WERI-Rb-1 (cell line): ENCODE measurements around the gene FBXW4.

Experiments used
- DNase-seq: peaks from one replicate; pipeline ENCODE4 v3.0.0-alpha.2; 2020
- H3K27ac ChIP-seq: fragments of 250-450 bp; sonication (Bioruptor Pico); 2 replicates; pipeline ENCODE4 v1.5.1; 2020; ENCODE audit warnings: mild to moderate bottlenecking, moderate library complexity
- H3K27me3 ChIP-seq: fragments of 250-450 bp; sonication (Bioruptor Pico); 2 replicates; pipeline ENCODE4 v1.5.1; 2021; ENCODE audit warnings: mild to moderate bottlenecking, low read depth, moderate library complexity; ENCODE audit not compliant: insufficient read depth, severe bottlenecking
- H3K36me3 ChIP-seq: fragments of 250-450 bp; sonication (Bioruptor Pico); 2 replicates; pipeline ENCODE4 v1.5.1; 2020; ENCODE audit warnings: mild to moderate bottlenecking, moderate library complexity
- H3K4me3 ChIP-seq: 2 replicates; pipeline ENCODE4 v1.5.1; 2011; ENCODE audit warnings: low read depth, mild to moderate bottlenecking, control low read depth, low read length
- H3K9me3 ChIP-seq: fragments of 250-450 bp; sonication (Bioruptor Pico); 2 replicates; pipeline ENCODE4 v1.5.1; 2021; ENCODE audit warnings: mild to moderate bottlenecking, moderate library complexity; ENCODE audit not compliant: severe bottlenecking
- TF ChIP-seq, protein P1 (sequence below): IDR thresholded peaks from 2 replicates; pipeline ENCODE4 v1.5.1; 2011; ENCODE audit warnings: low read depth, mild to moderate bottlenecking, control low read depth, inconsistent platforms, low read length

FBXW4 gene

DNA sequence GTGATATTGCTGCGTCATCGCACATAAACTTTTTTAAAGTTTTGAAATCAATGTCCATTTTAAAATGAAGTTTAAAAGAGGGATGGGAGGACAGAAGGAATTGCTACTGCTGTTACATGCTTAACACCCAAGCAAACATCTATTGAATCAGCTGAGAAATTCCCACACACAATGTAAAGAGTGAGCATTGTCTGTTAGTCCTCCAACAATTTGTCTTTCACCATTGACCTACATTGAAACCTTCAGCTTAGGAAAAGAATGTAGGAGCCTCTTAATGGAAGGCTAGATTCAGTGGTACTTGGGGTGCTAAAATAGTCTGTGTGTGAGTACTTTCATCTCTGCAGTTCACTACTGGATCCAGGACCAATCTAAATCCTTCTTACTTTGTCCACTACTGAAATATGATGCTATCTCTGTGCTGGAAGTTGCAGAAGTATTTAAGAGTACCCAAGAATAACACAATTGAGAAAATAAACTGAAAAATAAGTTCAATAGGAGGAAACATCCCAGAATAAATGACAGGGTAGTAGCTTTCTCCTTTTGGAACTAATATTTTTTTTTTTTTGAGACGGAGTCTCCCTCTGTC is 23.8 kb upstream of the FBXW4 start:
- TF ChIP-seq, protein P1, sequence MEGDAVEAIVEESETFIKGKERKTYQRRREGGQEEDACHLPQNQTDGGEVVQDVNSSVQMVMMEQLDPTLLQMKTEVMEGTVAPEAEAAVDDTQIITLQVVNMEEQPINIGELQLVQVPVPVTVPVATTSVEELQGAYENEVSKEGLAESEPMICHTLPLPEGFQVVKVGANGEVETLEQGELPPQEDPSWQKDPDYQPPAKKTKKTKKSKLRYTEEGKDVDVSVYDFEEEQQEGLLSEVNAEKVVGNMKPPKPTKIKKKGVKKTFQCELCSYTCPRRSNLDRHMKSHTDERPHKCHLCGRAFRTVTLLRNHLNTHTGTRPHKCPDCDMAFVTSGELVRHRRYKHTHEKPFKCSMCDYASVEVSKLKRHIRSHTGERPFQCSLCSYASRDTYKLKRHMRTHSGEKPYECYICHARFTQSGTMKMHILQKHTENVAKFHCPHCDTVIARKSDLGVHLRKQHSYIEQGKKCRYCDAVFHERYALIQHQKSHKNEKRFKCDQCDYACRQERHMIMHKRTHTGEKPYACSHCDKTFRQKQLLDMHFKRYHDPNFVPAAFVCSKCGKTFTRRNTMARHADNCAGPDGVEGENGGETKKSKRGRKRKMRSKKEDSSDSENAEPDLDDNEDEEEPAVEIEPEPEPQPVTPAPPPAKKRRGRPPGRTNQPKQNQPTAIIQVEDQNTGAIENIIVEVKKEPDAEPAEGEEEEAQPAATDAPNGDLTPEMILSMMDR, result no peak

DNA sequence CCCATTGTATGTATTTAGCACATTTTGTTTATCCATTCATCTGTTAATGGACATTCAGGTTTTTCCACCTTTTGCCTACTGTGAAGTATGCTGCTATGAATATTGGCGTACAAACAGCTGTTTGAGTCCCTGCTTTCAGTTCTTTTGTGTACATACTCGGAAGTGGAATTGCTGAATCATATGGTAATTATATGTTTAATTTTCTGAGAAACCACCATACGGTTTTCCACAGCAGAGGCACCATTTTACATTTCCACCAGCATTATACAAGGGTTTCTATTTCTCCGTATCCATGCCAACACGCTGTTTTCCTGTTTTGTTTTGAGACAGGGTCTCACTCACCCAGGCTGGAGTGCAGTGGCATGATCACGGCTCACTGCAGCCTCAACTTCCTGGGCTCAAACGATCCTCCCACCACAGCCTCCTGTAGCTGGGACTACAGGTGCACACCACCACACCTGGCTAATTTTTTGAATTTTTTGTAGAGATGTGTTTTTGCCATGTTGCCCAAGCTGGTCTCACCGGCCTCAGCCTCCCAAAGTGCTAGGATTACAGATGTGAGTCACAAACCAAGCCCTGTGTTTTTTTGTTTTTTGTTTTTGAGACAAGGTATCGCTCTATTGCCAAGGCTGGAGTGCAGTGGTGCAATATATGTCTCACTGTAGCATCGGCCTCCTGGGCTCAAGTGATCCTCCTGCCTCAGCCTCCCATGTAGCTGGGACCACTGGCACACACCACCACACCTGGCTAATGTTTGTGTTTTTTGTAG is 22.1 kb upstream of the FBXW4 start:
- H3K4me3 ChIP-seq, result no peak overlapping the region
- H3K9me3 ChIP-seq, result no peaks in the 10 kb centered on the region
- H3K36me3 ChIP-seq, result no peaks in the 10 kb centered on the region
- no peaks in the 10 kb centered on the region for H3K27me3 ChIP-seq
- no peak overlapping the region for H3K27ac ChIP-seq
- TF ChIP-seq, protein P1, result no peak
- DNase-seq, result no peak

More for the DNA sequence above, 23.8 kb upstream of the FBXW4 start:
- Histone ChIP-seq H3K4me3 (no peak overlapping the region), H3K9me3 (no peaks in the 10 kb centered on the region), H3K27ac (no peak overlapping the region), H3K27me3 (no peaks in the 10 kb centered on the region), H3K36me3 (no peaks in the 10 kb centered on the region)
- no peak for DNase-seq

DNA sequence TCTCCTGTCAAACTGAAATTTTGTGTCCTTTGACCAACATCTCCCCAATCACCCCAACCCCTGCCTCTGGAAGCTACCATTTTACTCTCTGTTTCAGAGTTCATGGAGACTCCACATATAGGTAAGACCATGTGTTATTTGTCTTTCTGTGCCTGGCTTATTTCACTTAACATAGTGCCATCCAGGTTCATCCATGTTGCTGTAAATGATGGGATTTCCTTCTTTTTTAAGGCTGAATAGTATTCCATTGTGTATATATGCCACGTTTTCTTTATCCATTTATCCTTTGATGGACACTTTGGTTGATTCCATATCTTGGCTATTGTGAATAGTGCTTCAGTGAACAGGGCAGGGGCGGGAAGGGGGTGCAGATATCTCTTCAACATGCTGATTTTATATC is 18.0 kb upstream of the FBXW4 start:
- Histone ChIP-seq H3K27me3 (no peaks in the 10 kb centered on the region), H3K36me3 (no peaks in the 10 kb centered on the region), H3K9me3 (no peaks in the 10 kb centered on the region), H3K4me3 (no peak overlapping the region), H3K27ac (no peak overlapping the region)
- TF ChIP-seq, protein P1, result no peak
- DNase-seq, result no peak

DNA sequence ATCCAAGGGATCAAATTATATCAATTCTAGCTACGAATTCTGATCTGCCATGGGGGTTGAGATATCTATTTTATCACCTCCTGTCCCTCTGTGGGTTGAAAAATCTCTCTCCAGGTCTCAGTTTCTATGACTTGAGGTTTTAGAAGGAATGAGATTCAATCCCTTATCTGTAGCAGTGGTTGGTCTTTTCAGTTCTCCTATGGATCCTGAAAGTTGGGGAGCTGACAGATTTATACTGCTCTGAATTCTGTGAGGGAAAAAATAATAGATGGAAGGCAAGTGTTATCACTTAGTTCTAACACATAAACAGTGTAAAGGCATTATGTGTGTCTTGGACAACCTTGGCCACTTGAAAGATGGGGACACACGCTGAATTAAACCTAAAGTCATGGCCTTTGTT is 15.8 kb upstream of the FBXW4 start:
- H3K4me3 ChIP-seq, result no peak overlapping the region
- DNase-seq, result no peak
- TF ChIP-seq, protein P1, result no peak
- no peak overlapping the region for H3K27ac ChIP-seq
- H3K27me3 ChIP-seq, result no peaks in the 10 kb centered on the region
- H3K36me3 ChIP-seq, result no peaks in the 10 kb centered on the region
- no peaks in the 10 kb centered on the region for H3K9me3 ChIP-seq

DNA sequence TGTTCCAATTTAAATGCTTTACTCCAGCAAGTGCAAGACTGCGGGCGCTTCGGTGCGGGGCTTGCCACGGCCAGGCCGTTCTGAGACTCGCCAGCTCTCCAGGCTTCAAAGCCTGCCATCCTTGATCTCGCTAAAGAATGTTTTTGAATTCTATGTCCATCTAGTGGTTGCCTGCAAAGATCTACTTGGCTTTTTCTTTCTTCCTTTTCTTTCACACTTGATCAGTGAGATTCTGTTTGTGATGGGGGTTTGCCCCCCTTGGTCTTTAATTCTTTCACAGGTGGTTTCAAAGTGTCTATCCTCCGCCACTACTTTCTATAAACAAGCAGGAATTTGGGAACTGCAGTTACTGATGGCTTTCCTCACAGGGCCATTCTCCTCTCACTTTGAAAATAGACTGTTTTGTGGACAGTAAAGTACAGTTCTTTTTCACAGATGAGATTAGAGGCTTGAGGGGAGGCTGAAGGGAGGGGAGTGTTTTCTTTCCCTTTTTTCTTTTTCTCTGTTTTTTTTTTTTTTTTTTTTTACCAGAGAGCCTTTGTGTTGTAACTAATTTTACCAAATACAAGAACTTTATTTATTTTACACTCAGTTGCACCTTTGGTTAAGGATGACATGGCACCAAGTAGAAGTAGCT is 15.2 kb upstream of the FBXW4 start:
- no peak overlapping the region for H3K27ac ChIP-seq
- H3K4me3 ChIP-seq, result no peak overlapping the region
- TF ChIP-seq, protein P1, result no peak
- no peaks in the 10 kb centered on the region for H3K36me3 ChIP-seq
- no peaks in the 10 kb centered on the region for H3K27me3 ChIP-seq
- H3K9me3 ChIP-seq, result no peaks in the 10 kb centered on the region
- DNase-seq, result no peak
